Thoracic aorta (tissue), 2 donors: ENCODE measurements around the gene SYF2. TPM values are rescaled to one million over a fixed set of nuclear protein-coding genes. Genes with fewer than 3 reads are reported as not detected.

ENCODE experiments used
- ATAC-seq: fragments of 150-250 bp; one replicate; pipeline ENCODE4 v1.8.0; 2017; ENCODE audit warnings: low read depth; ENCODE audit not compliant: insufficient number of reproducible peaks, low FRiP score
- DNase-seq: peaks from one replicate; pipeline ENCODE4 v3.0.0-alpha.2; 2020; ENCODE audit warnings: low spot score
- H3K27ac ChIP-seq, 2 donors: fragments of 200-600 bp; sonication (generic); 1 replicate in 1 of 2; 2 replicates in 1 of 2; pipeline ENCODE4 v1.5.1; 2016; ENCODE audit warnings: mild to moderate bottlenecking in 2 of 2, moderate library complexity in 2 of 2
- H3K27me3 ChIP-seq: fragments of 200-600 bp; sonication (generic); replicated peaks from 2 replicates; pipeline ENCODE4 v1.6.0; 2016; ENCODE audit warnings: mild to moderate bottlenecking; ENCODE audit not compliant: insufficient read depth
- H3K36me3 ChIP-seq: fragments of 200-600 bp; sonication (generic); one replicate; pipeline ENCODE4 v1.5.1; 2016
- H3K4me1 ChIP-seq, 2 donors: fragments of 200-600 bp; sonication (generic); 1 replicate in 1 of 2; 2 replicates in 1 of 2; pipeline versions ENCODE4 v1.5.1 to v1.6.0; 2016; ENCODE audit warnings: low read depth in 2 of 2, mild to moderate bottlenecking in 1 of 2; ENCODE audit not compliant: control insufficient read depth in 1 of 2
- H3K4me3 ChIP-seq: fragments of 200-600 bp; sonication (generic); 2 replicates; pipeline ENCODE4 v1.5.1; 2016; ENCODE audit warnings: mild to moderate bottlenecking
- H3K9me3 ChIP-seq: fragments of 200-600 bp; sonication (generic); 2 replicates; pipeline ENCODE4 v1.5.1; 2016
- CTCF ChIP-seq: fragments of 200-600 bp; sonication (generic); IDR thresholded peaks from one replicate; pipeline ENCODE4 v1.5.1; 2019; ENCODE audit warnings: antibody characterized with exemption
- total RNA-seq, 2 donors: library from RNA; depleted of rRNA; stranded (reverse); fragments of >200 nt; gene quantifications; one replicate each; pipeline versions ENCODE4 v1.1.0 to v1.2.3, GENCODE V29; 2016

Gene SYF2
- total RNA-seq, 2 donors from 2014 or later: 34.9 to 53.9 TPM

- no peak for TF ChIP-seq CTCF
- Histone ChIP-seq H3K36me3 (no peaks in the 10 kb centered on the region), H3K27me3 (no peaks in the 10 kb centered on the region), H3K4me1 (peaks cover 0 to 15% of the 10 kb centered on the region in 2 donors), H3K9me3 (no peaks in the 10 kb centered on the region), H3K4me3 (peak overlapping the region; percentile 57), H3K27ac (peak overlapping the region in 1 of 2 donors; percentile 53)
- no peak for DNase-seq
- ATAC-seq: no peak
These were observed 34.2 kb downstream of the SYF2 start for GRCh38 chr1:25197982-25198662.

- peaks cover 0 to 15% of the 10 kb centered on the region in 2 donors for H3K4me1 ChIP-seq
- no peak for DNase-seq
- H3K36me3 ChIP-seq: no peaks in the 10 kb centered on the region
- H3K4me3 ChIP-seq: no peak overlapping the region
- no peaks in the 10 kb centered on the region for H3K27me3 ChIP-seq
- no peak overlapping the region for H3K27ac ChIP-seq
- TF ChIP-seq CTCF: no peak
- no peaks in the 10 kb centered on the region for H3K9me3 ChIP-seq
- ATAC-seq: no peak
These were observed 34.9 kb downstream of the SYF2 start for GRCh38 chr1:25197235-25197975.

- no peaks in the 10 kb centered on the region for H3K27me3 ChIP-seq
- H3K27ac ChIP-seq: no peak overlapping the region
- no peak for TF ChIP-seq CTCF
- ATAC-seq: no peak
- peaks cover 0 to 15% of the 10 kb centered on the region in 2 donors for H3K4me1 ChIP-seq
- DNase-seq: no peak
- H3K9me3 ChIP-seq: no peaks in the 10 kb centered on the region
- H3K36me3 ChIP-seq: no peaks in the 10 kb centered on the region
- H3K4me3 ChIP-seq: no peak overlapping the region
These were observed 35.5 kb downstream of the SYF2 start for GRCh38 chr1:25196830-25197229.

GRCh38 chr1:25195835-25196234 lies 36.5 kb downstream of the SYF2 start:
- Histone ChIP-seq H3K36me3 (no peaks in the 10 kb centered on the region), H3K4me3 (no peak overlapping the region), H3K9me3 (no peaks in the 10 kb centered on the region), H3K27ac (no peak overlapping the region), H3K27me3 (no peaks in the 10 kb centered on the region), H3K4me1 (peaks cover 0 to 15% of the 10 kb centered on the region in 2 donors)
- ATAC-seq: no peak
- no peak for TF ChIP-seq CTCF
- no peak for DNase-seq

- Histone ChIP-seq H3K9me3 (no peaks in the 10 kb centered on the region), H3K27me3 (no peaks in the 10 kb centered on the region), H3K4me3 (no peak overlapping the region), H3K27ac (no peak overlapping the region), H3K36me3 (no peaks in the 10 kb centered on the region), H3K4me1 (peaks cover 0 to 15% of the 10 kb centered on the region in 2 donors)
- TF ChIP-seq CTCF: no peak
- ATAC-seq (no peak), DNase-seq (no peak)
These were observed 37.7 kb downstream of the SYF2 start for GRCh38 chr1:25194572-25195020.
